HG03097 (cell line): Measurements from ENCODE around the gene ZNF680.
A peak's percentile ranks its signal among the peaks of the same experiment; 100 is the strongest.
"Not testable (repeated sequence)": the region's sequence is repeated elsewhere in the genome, so short reads cannot be mapped to it uniquely, and the experiment has no call there.

Source experiments
- ATAC-seq: cut with Tn5 transposase; IDR thresholded peaks from one replicate; pipeline ENCODE4 v1.9.1; 2021; ENCODE audit not compliant: unreplicated experiment, low FRiP score

The ZNF680 gene

GRCh38 chr7:64562626-64563278 is at the start of gene ZNF680:
Gene ZNF680 (minus strand): TSS chr7:64563071. CDS start chr7:64562954, 117 bp downstream.
- peak; percentile 100 for ATAC-seq

GRCh38 chr7:64612452-64612851 is 49.6 kb upstream of the ZNF680 start:
- no peak for ATAC-seq

- no peak for ATAC-seq
Measured at GRCh38 chr7:64611717-64612116, 48.8 kb upstream of the ZNF680 start.

GRCh38 chr7:64610997-64611396 is 48.1 kb upstream of the ZNF680 start:
- ATAC-seq = no peak

- no peak for ATAC-seq
Measured at GRCh38 chr7:64608116-64608910, 45.4 kb upstream of the ZNF680 start.

- ATAC-seq = no peak
Measured at GRCh38 chr7:64606385-64606784, 43.5 kb upstream of the ZNF680 start.

GRCh38 chr7:64603271-64603670 is 40.4 kb upstream of the ZNF680 start:
- no peak for ATAC-seq

GRCh38 chr7:64602518-64602917 is 39.6 kb upstream of the ZNF680 start:
- ATAC-seq = no peak

GRCh38 chr7:64602086-64602485 is 39.2 kb upstream of the ZNF680 start:
- ATAC-seq = no peak

GRCh38 chr7:64599359-64599758 is 36.5 kb upstream of the ZNF680 start:
- ATAC-seq = no peak

GRCh38 chr7:64590971-64591370 is 28.1 kb upstream of the ZNF680 start:
- no peak for ATAC-seq

GRCh38 chr7:64581926-64582894 is 19.3 kb upstream of the ZNF680 start:
- no peak for ATAC-seq

- ATAC-seq = no peak
Measured at GRCh38 chr7:64581391-64581790, 18.5 kb upstream of the ZNF680 start.

GRCh38 chr7:64574540-64575099 is 11.7 kb upstream of the ZNF680 start:
- no peak for ATAC-seq

GRCh38 chr7:64570284-64570605 is 7.4 kb upstream of the ZNF680 start:
- ATAC-seq = not testable (repeated sequence)

GRCh38 chr7:64569372-64570283 is 6.8 kb upstream of the ZNF680 start:
- ATAC-seq = not testable (repeated sequence)

GRCh38 chr7:64562256-64562625 is 630 bp downstream of the ZNF680 start:
- no peak for ATAC-seq

GRCh38 chr7:64559206-64559605 is 3.7 kb downstream of the ZNF680 start:
- ATAC-seq = no peak

GRCh38 chr7:64558781-64559180 is 4.1 kb downstream of the ZNF680 start:
- ATAC-seq = no peak

- no peak for ATAC-seq
Measured at GRCh38 chr7:64558323-64558705, 4.6 kb downstream of the ZNF680 start.
